Nephron (organoid): ENCODE results near the gene TET3.

ENCODE experiments used
- H3K27ac Mint-ChIP-seq, 3 experiments: 2 replicates each; pipeline ENCODE4 v1.8.0; 2020; ENCODE audit warnings: mixed read lengths in 3 of 3, mild to moderate bottlenecking in 2 of 3, moderate library complexity in 1 of 3
- H3K27me3 Mint-ChIP-seq: 2 replicates; pipeline ENCODE4 v1.8.0; 2021; ENCODE audit warnings: low read depth, mild to moderate bottlenecking, moderate library complexity, mixed read lengths
- H3K36me3 Mint-ChIP-seq: 2 replicates; pipeline ENCODE4 v1.8.0; 2020; ENCODE audit warnings: low read depth, mixed read lengths
- H3K4me1 Mint-ChIP-seq: 2 replicates; pipeline ENCODE4 v1.8.0; 2020; ENCODE audit warnings: mixed read lengths
- H3K4me3 Mint-ChIP-seq, 3 experiments: 2 replicates each; pipeline ENCODE4 v1.8.0; 2020; ENCODE audit warnings: mild to moderate bottlenecking in 3 of 3, mixed read lengths in 3 of 3, moderate library complexity in 2 of 3
- H3K9me3 Mint-ChIP-seq: 2 replicates; pipeline ENCODE4 v1.8.0; 2020; ENCODE audit warnings: mixed read lengths
- TF ChIP-seq, protein P1 (sequence below), 3 experiments: fragments of 200-600 bp; sonication (generic); IDR thresholded peaks; one replicate each; pipeline ENCODE4 v1.5.0; 2021; ENCODE audit warnings: antibody characterized with exemption in 3 of 3; ENCODE audit not compliant: unreplicated experiment in 3 of 3

Gene TET3

DNA sequence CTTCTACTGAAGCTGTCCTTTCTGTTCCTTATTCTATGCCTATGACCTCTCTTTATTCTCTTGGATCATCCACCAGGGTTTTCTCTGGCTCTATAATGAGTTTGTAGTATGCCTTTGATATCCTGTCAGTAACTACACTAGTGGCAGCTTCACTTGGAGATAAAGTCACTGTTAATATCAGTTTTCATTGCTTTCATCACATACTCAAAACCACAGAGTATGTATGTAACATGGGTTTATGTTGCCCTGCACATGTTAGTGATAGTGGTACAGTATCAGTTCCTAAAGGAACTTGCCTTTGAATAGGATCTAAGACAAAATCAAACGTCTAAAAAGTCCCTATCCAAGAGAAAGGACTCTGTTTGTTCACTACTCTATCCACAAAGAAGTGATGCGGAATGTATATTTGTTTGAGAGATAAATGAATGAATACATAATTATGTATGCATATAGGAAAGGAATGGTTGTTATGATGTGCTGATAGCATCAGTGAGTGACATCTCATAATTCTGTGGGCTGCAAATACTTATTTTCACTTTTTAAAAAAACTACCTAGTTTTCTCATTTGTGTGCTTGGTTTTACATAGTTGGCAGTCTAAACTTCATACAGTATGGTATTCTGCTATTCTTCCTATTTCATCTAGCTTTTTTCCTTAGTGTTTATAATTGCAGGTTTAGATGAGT is 45.1 kb downstream of the TET3 start:
- H3K36me3 Mint-ChIP-seq: peaks cover 15% of the 10 kb centered on the region

DNA sequence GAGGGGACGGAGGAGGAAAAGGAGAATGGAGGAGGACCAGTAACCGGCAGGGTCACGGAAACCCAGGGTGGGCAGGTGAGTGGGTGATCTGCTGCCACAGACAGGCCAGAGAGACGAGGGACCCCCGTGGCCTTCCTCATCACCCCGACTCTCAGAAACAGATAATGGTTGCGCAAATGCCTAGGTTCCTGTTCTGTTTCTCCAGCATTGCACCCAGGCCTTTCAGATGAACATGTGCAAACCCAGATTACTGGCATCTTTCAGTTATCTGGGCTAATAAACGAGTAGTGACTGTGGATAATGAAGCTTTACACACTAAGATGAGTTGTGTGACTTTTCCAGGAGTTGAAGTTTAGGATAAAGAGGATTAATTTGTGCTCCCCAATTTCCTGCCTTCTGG is 46.5 kb downstream of the TET3 start:
- TF ChIP-seq, protein P1, sequence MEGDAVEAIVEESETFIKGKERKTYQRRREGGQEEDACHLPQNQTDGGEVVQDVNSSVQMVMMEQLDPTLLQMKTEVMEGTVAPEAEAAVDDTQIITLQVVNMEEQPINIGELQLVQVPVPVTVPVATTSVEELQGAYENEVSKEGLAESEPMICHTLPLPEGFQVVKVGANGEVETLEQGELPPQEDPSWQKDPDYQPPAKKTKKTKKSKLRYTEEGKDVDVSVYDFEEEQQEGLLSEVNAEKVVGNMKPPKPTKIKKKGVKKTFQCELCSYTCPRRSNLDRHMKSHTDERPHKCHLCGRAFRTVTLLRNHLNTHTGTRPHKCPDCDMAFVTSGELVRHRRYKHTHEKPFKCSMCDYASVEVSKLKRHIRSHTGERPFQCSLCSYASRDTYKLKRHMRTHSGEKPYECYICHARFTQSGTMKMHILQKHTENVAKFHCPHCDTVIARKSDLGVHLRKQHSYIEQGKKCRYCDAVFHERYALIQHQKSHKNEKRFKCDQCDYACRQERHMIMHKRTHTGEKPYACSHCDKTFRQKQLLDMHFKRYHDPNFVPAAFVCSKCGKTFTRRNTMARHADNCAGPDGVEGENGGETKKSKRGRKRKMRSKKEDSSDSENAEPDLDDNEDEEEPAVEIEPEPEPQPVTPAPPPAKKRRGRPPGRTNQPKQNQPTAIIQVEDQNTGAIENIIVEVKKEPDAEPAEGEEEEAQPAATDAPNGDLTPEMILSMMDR (IDR thresholded peaks at IDR 0.05; ENCODE audit: unreplicated experiment in 3 of 3): no peak
- Mint-ChIP-seq H3K4me3 (no peak overlapping the region), H3K9me3 (peaks cover 3% of the 10 kb centered on the region), H3K4me1 (peaks cover 62% of the 10 kb centered on the region), H3K27me3 (no peaks in the 10 kb centered on the region), H3K36me3 (peaks cover 15% of the 10 kb centered on the region), H3K27ac (peak overlapping the region; percentile 16 to 64 (median 51))

More for the DNA sequence above, 45.1 kb downstream of the TET3 start:
- Mint-ChIP-seq H3K4me1 (peaks cover 59% of the 10 kb centered on the region), H3K9me3 (peaks cover 3% of the 10 kb centered on the region), H3K4me3 (no peak overlapping the region), H3K27me3 (no peaks in the 10 kb centered on the region), H3K27ac (peak overlapping the region in 1 of 3 experiments; percentile 50)
- TF ChIP-seq, protein P1 (IDR thresholded peaks at IDR 0.05; ENCODE audit: unreplicated experiment in 3 of 3): no peak

DNA sequence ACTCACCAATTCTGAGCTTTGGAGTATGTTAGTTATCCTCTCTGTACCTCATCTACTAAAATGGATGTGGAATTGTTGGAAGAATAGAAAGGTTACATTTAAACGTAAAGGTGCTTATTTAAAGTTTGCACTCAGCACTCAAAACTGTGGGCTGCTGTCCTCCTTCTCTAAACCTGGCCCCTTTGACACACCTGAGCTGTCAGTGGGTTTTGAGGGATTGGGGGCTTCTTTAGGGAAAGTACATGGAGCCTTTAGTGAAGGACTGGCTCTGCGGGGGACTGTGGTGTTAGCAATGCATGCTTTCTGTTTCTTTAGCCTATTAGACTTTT is 47.2 kb downstream of the TET3 start:
- H3K27me3 Mint-ChIP-seq: no peaks in the 10 kb centered on the region
- H3K4me3 Mint-ChIP-seq: peak overlapping the region; percentile 16 to 66 (median 36)

DNA sequence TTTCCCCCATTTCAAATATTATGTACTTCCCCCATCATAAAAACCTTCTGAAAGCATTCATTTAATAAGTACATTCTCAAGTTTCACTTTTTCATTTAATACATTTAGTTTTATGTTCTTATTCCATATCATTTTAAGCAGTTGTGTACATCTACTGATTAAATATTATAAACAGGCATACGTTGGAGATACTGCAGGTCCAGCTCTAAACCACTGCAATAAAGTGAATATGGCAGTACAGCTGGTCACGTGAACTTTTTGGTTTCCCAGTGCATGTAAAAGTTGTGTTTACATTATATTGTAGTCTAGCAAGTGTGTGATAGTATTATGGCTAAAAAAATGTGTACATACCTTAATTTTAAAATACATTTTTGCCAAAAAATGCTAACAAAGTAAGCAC is 48.7 kb downstream of the TET3 start:
- TF ChIP-seq, protein P1 (IDR thresholded peaks at IDR 0.05; ENCODE audit: unreplicated experiment in 3 of 3): no peak
- no peak overlapping the region for H3K4me3 Mint-ChIP-seq
- H3K36me3 Mint-ChIP-seq: peaks cover 5% of the 10 kb centered on the region
- H3K9me3 Mint-ChIP-seq: no peaks in the 10 kb centered on the region
- H3K27me3 Mint-ChIP-seq: no peaks in the 10 kb centered on the region
- peak overlapping the region in 2 of 3 experiments; percentile 77 to 91 for H3K27ac Mint-ChIP-seq
- peaks cover 77% of the 10 kb centered on the region for H3K4me1 Mint-ChIP-seq

More for the DNA sequence above, 47.2 kb downstream of the TET3 start:
- Mint-ChIP-seq H3K4me1 (peaks cover 65% of the 10 kb centered on the region), H3K36me3 (peaks cover 14% of the 10 kb centered on the region), H3K27ac (peak overlapping the region; percentile 77 to 91 (median 86)), H3K9me3 (peaks cover 3% of the 10 kb centered on the region)
- TF ChIP-seq, protein P1 (IDR thresholded peaks at IDR 0.05; ENCODE audit: unreplicated experiment in 3 of 3): no peak
